ENCODE data around the gene SND1.
A peak's percentile ranks its signal among the peaks of the same experiment; 100 is the strongest.

SND1 gene

DNA sequence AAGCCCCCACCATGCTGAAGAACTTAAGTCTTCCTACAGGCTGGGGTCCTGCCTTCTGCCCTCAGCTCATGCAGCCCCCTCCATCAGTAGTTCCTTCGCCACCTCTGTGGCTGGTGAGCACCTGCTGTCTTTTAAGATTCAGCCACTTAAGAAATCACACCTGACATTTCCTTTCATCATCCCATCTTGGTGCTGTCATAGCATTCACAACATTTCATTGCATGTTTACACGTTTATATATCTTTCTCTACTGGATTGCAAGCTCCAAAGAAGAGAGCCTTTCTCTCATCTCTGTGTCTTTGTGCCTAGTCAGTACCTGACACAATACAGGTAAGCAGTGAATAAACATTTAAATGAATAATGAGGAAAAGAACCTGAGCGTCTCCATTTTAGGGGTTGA is 38.3 kb downstream of the SND1 start:
- no peak for DNase-seq

DNA sequence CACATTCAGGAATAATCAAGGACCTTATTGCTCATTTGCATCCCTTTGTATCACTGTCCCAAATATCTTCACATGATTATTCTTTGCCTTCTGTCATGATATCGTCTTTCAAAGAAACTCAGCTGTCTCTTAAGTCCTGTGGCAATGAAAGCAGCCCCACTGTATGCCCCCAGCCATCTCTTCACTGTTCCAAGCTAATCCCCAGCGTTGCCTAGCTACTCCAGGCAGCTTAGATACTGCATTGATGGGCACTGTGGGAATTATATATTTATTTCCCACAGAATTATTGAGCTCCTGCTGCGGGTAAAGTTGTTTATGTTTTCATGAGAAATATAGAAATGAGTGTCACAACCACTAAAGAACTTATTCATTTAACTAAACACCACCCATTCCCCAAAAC is 38.8 kb downstream of the SND1 start:
- no peak for DNase-seq

DNA sequence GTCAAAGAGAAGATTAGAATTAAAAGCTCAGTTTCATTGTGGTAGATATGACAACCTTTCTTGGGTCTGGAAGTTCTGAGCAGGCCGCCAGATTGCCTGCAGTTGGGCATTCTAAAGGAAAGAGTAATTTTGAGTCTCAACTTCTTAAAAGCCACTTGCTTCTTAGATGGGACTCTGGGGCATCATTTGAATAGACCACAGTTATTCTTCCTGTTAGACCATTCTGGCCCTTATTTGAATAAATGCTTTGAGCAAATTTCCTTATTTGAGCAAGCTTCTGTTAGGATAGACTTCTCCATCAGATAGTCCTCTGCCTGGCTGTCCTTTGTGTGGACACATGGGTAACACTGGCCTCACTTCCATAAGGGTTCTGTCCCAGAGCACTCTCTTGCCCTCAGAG is 40.2 kb downstream of the SND1 start:
- no peak for DNase-seq

- no peak for DNase-seq
These were observed 47.9 kb downstream of the SND1 start for GRCh38 chr7:127699853-127700252.

DNA sequence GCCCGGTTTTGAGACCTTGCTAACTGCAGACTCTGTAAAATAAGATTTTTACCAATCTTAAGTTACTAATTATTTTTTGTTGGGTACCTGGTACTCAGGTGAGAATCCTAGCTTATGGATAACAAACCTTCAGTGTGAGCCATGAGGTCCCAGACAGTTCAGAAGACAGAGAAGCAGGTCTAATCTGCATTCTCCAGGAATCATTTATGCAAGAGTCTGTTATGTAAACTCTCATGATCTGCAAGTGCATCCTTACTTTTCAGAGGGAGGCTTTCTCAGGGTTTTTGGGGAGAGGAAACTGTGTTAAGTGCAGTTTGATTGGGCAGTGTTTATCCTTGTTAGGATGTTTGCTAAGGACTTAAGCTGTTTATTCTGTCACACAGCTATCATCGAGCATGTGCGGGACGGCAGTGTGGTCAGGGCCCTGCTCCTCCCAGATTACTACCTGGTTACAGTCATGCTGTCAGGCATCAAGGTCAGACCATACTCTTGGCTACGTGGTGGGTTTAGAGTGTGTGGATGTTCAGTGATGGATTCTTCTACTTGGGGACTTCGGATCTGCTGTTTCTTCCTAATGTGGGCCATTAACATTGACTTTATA is 50.2 kb downstream of the SND1 start:
- no peak for DNase-seq

DNA sequence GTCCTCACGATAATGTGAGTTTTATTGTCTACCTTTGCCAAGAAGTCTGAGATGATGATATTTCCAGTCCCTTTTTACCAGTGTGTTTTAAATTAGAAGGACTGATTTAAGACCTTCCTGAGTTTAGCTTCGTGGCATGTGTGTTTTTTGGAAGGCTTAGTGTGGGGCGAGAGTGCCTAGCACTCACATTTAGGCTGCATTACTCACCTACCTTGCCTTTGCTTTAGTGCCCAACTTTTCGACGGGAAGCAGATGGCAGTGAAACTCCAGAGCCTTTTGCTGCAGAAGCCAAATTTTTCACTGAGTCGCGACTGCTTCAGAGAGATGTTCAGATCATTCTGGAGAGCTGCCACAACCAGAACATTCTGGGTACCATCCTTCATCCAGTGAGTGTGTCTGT is 50.9 kb downstream of the SND1 start:
- peak; percentile 11 for DNase-seq

GRCh38 chr7:127704211-127704610 is 52.2 kb downstream of the SND1 start:
- DNase-seq, result no peak

GRCh38 chr7:127705461-127705959 is 53.5 kb downstream of the SND1 start:
- DNase-seq, result no peak

- no peak for DNase-seq
These were observed 54.8 kb downstream of the SND1 start for GRCh38 chr7:127706766-127707165.

DNA sequence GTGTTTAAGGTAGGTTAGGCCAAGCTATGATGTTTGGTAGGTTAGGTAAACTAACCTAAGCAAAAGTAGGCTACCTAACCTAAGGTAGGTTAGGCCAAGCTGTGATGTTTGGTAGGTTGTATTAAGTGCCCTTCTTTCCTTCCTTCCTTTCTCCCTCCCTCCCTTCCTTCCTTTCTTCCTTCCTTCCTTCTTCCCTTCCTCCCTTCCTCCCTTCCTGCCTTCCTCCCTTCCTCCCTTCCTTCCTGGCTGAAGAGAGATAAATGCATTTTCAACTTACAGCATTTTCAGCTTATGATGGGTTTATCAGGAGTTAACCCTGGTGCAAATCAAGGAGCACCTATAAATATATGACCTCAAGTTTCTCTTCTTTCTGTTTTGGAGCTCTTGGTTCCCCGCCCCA is 56.2 kb downstream of the SND1 start:
- no peak for DNase-seq

GRCh38 chr7:127708788-127709187 is 56.8 kb downstream of the SND1 start:
- peak; percentile 79 for DNase-seq

GRCh38 chr7:127710635-127711034 is 58.6 kb downstream of the SND1 start:
- DNase-seq, result no peak

DNA sequence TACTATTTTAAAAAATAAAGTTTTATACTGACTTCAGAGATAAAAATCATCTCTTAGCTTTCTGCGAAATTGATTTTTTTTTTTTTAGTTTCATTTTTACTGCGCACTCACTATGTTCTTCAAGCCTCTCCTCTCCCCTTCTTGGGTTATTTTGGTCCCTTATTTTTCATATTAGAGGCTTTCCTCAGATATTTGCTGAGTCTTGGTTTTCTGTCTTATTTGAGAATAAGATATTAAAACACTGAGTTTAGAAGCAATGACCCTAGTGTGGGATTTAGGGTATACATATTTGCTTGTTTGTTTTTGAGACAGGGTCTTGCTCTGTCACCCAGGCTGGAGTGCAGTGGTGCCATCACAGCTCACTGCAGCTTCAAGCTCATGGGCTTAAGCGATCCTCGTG is 59.9 kb downstream of the SND1 start:
- DNase-seq, result no peak

DNA sequence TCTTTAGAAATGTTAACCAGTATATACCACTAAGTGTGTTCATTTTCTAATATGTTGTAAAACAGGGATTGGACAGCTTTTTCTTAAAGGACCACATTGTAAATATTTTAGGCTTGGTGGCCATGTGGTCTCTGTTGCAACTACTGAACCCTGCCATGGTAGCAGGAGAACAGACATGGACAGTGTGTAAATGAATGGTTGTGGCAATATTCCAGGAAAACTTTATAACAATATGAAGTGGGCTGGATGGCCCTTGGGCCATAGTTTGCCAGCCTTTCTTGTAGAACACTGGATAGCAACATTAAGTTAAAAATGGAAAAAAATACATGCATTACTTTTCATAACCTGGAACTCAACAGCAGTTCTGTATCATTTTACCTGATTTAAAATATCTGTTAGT is 61.0 kb downstream of the SND1 start:
- DNase-seq, result no peak

DNA sequence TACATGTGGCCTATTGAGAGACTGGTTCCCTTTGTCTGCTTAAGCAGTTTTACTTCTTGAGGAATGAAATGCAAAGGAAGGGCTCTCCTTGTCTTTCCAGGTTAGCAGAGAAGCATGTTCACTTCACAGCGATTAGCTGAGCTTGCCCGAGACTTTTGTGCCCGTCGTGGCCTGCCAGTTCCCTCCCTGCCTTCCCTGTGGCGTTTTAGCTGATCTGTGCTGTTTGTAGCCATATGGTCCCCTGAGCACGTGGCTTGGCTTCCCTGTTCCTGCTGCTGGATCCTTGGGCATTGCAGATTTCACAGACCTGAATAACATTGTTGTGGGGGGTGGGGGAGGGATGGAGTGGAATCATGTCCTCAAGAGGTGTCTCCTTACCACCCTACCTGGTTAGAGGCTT is 61.8 kb downstream of the SND1 start:
- DNase-seq, result no peak

DNA sequence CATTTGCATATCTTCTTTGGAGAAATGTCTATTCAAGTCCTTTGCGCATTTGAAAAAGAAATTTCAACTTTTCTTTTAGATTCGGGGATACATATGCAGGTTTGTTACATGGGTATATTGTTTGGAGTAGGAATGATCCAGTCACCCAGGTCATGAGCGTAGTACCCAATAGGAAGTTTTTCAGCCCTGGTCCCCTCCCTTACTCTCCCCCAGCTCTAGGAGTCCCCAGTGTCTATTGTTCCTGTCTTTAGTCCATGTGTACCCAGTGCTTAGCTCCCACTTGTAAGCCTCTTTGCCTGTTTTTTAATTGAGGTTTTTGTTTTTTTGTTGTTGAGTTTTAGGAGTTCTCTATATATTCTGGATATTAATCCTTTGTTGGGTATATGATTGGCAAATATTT is 63.3 kb downstream of the SND1 start:
- DNase-seq, result no peak

GRCh38 chr7:127715901-127716300 is 63.9 kb downstream of the SND1 start:
- peak; percentile 33 for DNase-seq

DNA sequence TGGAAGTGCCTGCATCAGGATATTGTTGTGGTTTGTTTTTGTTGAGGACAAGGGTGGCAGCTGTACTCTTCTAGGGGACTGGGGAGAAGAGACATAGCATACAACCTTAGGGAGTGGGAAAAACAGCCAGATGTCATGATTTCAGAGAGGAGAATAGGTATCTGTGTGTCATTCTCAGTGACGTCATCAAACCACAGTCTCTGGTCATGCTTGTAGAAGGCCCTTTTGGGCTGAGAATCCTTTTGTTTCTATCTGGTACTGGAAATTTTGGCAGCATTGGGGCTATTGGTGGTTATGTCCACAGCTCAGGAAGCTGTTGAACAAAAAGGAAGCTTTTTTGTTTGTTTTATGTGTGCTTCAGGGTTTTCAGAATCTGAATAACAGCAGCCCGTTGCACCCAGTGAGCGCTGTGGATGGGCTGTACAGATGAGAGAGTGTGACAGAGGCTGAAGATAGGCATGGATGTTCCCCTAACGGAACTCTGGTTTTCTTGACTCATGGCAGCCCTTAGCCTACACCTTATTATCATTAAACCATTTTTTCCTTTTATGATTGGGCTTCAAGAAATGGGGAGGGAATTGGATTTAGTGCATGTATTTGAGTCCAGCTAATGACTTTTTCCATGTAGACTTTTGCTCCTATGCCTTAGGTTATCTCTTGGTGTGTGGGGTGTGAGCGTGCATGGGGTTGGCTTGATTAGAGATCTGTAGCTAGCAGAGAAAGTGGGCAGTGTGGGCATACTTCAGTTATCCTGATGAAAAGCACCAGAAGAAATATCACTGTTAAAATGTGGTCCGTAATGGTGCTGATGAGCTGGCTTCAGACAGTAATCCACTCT is 65.7 kb downstream of the SND1 start:
- peak; percentile 5 for DNase-seq

GRCh38 chr7:127718340-127718679 is 66.3 kb downstream of the SND1 start:
- no peak for DNase-seq

DNA sequence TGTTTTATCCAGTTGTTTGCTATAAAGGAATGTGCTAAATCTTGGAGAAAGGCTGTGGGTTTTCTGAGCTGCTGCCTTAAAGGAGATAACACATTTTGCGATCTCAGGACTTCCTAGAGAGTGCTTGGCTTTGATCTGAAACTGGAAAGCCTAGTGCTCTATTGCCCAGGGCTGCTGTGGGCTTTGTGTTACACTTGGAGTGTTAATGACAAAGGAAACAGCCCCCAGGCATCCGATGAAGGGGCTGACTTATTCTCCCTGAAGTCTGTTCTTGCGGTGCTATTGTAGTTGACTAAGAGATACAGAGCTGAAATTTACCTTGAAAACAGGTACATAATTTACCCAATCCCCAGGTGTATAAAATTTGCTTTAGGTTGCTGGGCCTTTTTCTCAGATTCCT is 74.5 kb downstream of the SND1 start:
- DNase-seq, result no peak

DNA sequence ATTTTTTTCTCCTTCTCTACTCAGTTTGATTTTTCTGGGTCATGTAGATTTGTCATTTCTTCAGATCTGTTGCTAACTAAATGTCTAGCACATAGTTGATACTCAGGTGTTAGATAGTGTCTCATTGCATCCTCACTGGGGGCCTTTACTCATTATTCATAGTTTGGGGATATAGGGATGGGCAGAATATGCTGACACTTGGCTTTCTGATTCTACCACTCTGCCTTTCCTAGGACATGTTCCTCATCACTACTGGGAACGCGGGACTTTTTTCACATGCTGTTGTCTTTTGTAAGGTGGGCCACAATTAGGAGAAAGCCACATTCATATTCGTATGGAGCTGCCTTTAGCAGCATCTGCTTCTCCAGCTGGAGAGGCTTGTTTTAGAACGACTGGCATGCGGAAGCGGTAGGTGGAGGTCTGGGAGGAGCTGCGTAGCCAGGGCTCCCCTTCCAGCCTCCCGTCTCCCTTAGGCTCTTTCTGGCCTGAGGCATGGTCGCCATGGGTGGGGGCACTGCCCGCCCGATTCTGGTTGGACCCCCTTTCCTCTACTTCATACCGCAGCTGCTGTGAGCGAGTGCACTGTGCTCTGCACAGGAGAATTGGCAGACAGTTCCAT is 78.8 kb downstream of the SND1 start:
- DNase-seq, result no peak

DNA sequence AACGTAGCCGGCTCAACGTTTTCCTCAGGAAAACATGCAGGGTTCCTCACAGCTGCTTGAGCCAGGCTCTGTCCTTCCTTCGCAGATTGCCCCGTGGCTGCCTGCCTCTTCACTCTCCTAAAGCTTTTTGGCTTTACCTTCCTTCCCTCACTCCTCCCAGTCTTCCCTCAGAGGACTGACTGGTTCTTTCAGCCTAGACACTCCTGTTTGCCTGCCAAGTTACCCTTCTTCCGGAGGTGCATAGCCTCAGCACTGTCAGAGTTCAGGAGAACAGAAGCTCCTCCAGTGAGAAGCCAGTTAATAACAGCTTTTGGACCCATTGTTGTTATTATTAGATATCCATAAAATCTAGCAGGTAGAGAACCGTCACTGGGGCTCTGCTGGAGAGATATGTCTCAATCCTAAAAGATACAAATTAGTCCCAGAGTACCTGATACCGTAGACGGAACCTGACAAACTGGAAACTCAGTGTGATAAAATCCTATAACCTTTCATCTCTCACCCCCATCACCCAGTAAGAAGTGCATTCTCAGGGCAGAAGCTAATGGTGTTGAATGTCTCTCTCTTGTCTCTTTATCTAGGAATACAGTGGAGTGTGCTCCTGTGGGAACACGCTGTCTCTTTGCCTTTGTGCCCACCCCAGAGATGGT is 79.6 kb downstream of the SND1 start:
- no peak for DNase-seq

- no peak for DNase-seq
These were observed 80.3 kb downstream of the SND1 start for GRCh38 chr7:127732306-127732705.

GRCh38 chr7:127733986-127734385 is 82.0 kb downstream of the SND1 start:
- peak; percentile 35 for DNase-seq

Data from fibroblast of skin of right biceps (primary cell).